ENCODE measurements around the gene ZFY. TPM values are rescaled to one million over a fixed set of nuclear protein-coding genes. Genes with fewer than 3 reads are reported as not detected.

The ZFY gene
- total and polyA plus RNA-seq, 2 of the 8 experiments (the other 6 are each of a cell fraction or from before 2014, with no cell fraction given): 1.5 to 8.9 TPM

- Histone ChIP-seq H2BK12ac (ENCODE audit: low read depth, low read length) (no peak overlapping the region), H4K5ac (ENCODE audit: insufficient read length, low read depth, low read length) (no peak overlapping the region), H3K27me3 (replicated peaks in 1 of 4; ENCODE audit: control insufficient read depth in 3 of 4, extremely low read depth in 1 of 4, insufficient read depth in 3 of 4, low read length in 3 of 4) (no peaks in the 10 kb centered on the region), H4K91ac (replicated peaks; ENCODE audit: insufficient read length, low read length) (no peak overlapping the region), H3K79me1 (ENCODE audit: low read depth, low read length) (no peaks in the 10 kb centered on the region), H3K79me2 (ENCODE audit: control insufficient read depth in 1 of 2, insufficient read depth in 2 of 2, low read length in 2 of 2) (no peaks in the 10 kb centered on the region), H3K36me3 (ENCODE audit: control insufficient read depth in 2 of 4, insufficient read depth in 4 of 4, low read length in 3 of 4) (no peaks in the 10 kb centered on the region), H2BK5ac (ENCODE audit: low read depth, low read length) (no peak overlapping the region), H4K20me1 (replicated peaks in 1 of 2; ENCODE audit: control insufficient read depth in 1 of 2, insufficient read depth in 2 of 2, low read length in 2 of 2) (no peaks in the 10 kb centered on the region), H2BK15ac (ENCODE audit: low read length) (no peak overlapping the region), H3K4me1 (replicated peaks in 1 of 4; ENCODE audit: control insufficient read depth in 3 of 4, insufficient read depth in 4 of 4, low read length in 3 of 4) (no peaks in the 10 kb centered on the region; a peak in 1 of 7 replicates), H2AFZ (ENCODE audit: low read length) (no peak overlapping the region), H3K14ac (ENCODE audit: insufficient read length) (no peak overlapping the region), H3K4ac (replicated peaks; ENCODE audit: insufficient read length, low read depth, low read length) (no peak overlapping the region), H3K9me3 (ENCODE audit: insufficient read depth in 2 of 2, low read depth in 1 of 2, low read length in 1 of 2) (no peaks in the 10 kb centered on the region), H3K4me3 (ENCODE audit: extremely low read depth in 1 of 4, insufficient read depth in 2 of 4, low read depth in 3 of 4, low read length in 4 of 4) (no peak overlapping the region), H3K23ac (ENCODE audit: insufficient read length) (no peak overlapping the region), H2BK20ac (ENCODE audit: low read length) (no peak overlapping the region), H3K56ac (replicated peaks; ENCODE audit: insufficient read length, low read depth, low read length) (no peak overlapping the region), H3K9ac (replicated peaks in 1 of 4; ENCODE audit: extremely low read depth in 1 of 4, low read depth in 3 of 4, low read length in 3 of 4) (no peak overlapping the region), H3K27ac (ENCODE audit: low read depth, low read length) (no peak overlapping the region), H3K23me2 (ENCODE audit: low read depth, low read length) (no peaks in the 10 kb centered on the region), H4K8ac (ENCODE audit: extremely low read depth, insufficient read depth, low read length) (no peak overlapping the region), H2AK5ac (ENCODE audit: low read depth, low read length) (no peak overlapping the region), H2BK120ac (replicated peaks; ENCODE audit: low read depth, low read length) (no peak overlapping the region), H3K4me2 (ENCODE audit: insufficient read depth in 1 of 2, low read depth in 2 of 2, low read length in 2 of 2) (no peak overlapping the region), H3K18ac (ENCODE audit: extremely low read depth, low read length) (no peak overlapping the region)
- POLR2A ChIA-PET (ENCODE audit: partially characterized antibody): no interaction called here
- WGBS, 2 experiments (ENCODE audit: extremely low coverage in 1 of 2, insufficient coverage in 1 of 2, insufficient read length in 1 of 2, insufficient replicate concordance in 2 of 2, low coverage in 1 of 2, low lambda C conversion rate in 2 of 2, missing lambda C conversion rate in 1 of 2): 83% methylated on average over 1 of the region's 1 CpG; no CpG with 5 or more reads in 1 of the 2 experiments
- no peak for DNase-seq (ENCODE audit: low read depth in 1 of 2, low spot score in 2 of 2)
- FAIRE-seq: no peak
- CTCF ChIA-PET (ENCODE audit: partially characterized antibody): no interaction called here
- TF ChIP-seq SP1 (IDR thresholded peaks at IDR 0.05; ENCODE audit: low read depth, low read length) (no peak), TCF12 (IDR thresholded peaks at IDR 0.05; ENCODE audit: low read depth, low read length) (no peak), YY1 (IDR thresholded peaks at IDR 0.05; ENCODE audit: low read depth, low read length) (no peak), EP300 (IDR thresholded peaks at IDR 0.05; ENCODE audit: borderline replicate concordance in 1 of 2, low read depth in 2 of 2, low read length in 2 of 2) (no peak)
Observed at GRCh38 chrY:2893471-2893870, 41.7 kb upstream of the ZFY start.

All from H1 (cell line).